ENCODE measurements around the gene CNTNAP2.

GRCh38 chr7:146565872-146566271, 449.3 kb downstream of the CNTNAP2 start:
- no peak for TF ChIP-seq POLR2A (IDR thresholded peaks at IDR 0.05; ENCODE audit: low read depth, low read length)
- no peak for TF ChIP-seq POLR2AphosphoS5 (IDR thresholded peaks at IDR 0.05; ENCODE audit: low read depth, low read length)
- TF ChIP-seq TAF1 (IDR thresholded peaks at IDR 0.05; ENCODE audit: low read depth, low read length), result no peak
- TF ChIP-seq POU2F2 (IDR thresholded peaks at IDR 0.05; ENCODE audit: low read depth, low read length), result no peak
- TF ChIP-seq SPI1 (IDR thresholded peaks at IDR 0.05; ENCODE audit: low read depth, low read length), result no peak
- no peak for TF ChIP-seq PAX5 (IDR thresholded peaks at IDR 0.05; ENCODE audit: insufficient read depth, low read length, severe bottlenecking)
